ENCODE results near the gene MROH8.

The MROH8 gene

DNA sequence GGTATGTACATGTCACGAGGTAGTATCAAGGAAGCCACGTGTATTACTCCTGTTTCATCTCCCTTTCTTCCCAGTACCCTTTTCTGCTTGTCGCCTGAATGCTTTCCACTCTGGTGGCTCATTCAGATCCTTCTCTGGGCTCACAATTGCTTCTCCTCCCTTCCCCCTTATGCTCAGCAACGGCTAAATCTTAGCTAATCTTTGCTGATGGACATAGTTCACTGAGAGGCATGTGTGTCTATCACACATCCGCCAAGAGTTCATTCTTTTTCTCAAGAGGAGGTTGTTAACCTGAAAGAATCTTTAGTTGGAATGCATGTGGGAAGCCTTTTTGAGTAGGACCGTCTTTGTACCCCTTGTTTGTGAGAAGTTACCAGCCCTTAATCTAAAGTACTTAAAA lies 25.8 kb upstream of the MROH8 start:
- Mint-ChIP-seq H3K9me3 (no peaks in the 10 kb centered on the region), H3K4me1 (peaks cover 5% of the 10 kb centered on the region), H3K27me3 (no peaks in the 10 kb centered on the region), H3K4me3 (no peak overlapping the region), H3K27ac (peak overlapping the region in 1 of 2 donors; percentile 6)
- DNase-seq (no peak), ATAC-seq (no peak)

DNA sequence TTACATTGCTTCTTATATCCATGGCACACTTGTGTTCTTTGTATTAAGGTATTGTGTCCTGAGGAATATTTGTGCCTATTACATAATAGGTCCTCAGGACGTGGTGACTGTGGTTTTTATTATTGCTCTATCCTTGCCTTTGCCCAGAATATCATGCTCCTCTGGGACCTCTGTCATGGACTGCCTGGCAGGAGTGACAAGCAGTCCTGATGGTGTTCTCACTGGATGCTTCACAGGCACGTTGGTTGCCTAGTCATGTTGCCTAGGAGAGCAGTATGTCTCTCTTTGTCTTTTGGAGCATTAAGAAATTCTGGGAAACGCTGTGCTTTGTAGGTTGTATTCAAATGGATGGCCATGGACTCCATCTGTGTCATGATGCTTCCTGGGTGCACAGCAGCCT lies 24.7 kb upstream of the MROH8 start:
- Mint-ChIP-seq H3K9me3 (no peaks in the 10 kb centered on the region), H3K27ac (peak overlapping the region in 1 of 2 donors; percentile 8), H3K4me3 (no peak overlapping the region), H3K27me3 (no peaks in the 10 kb centered on the region), H3K4me1 (peaks cover 5% of the 10 kb centered on the region)
- DNase-seq = no peak
- no peak for ATAC-seq

DNA sequence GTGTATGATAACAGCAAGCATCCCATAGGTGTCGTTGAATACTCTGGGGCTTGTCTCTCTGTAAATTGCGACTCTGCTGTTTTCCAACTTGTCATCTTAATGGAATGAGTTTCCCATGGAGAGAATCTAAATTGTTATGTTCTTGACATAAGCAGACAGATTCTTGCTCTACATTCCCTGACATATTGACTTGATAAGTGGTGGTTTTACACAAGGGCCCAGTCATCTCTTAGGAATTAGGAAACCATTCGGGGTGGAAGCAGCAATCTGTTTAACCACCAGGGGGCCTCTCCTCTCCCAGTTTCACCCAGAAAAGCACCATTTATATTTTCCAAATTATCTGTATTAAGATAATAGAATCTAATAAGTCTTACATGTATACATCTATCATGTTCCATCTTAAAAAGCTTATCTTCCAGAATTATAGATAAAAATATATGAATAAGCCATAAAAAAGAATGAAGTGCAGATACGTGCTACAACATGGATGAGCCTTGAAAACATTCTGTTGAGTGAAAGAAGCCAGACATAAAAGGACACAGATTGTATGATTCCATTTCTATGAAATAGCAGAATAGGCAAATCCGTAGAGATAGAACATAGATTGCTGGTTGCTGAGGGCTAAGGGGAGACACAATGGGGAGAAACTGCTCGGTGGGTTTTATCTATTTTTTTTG lies 23.1 kb upstream of the MROH8 start:
- no peak for DNase-seq
- Mint-ChIP-seq H3K4me1 (peaks cover 6% of the 10 kb centered on the region), H3K27me3 (no peaks in the 10 kb centered on the region), H3K9me3 (no peaks in the 10 kb centered on the region), H3K4me3 (no peak overlapping the region), H3K27ac (no peak overlapping the region)
- no peak for ATAC-seq

DNA sequence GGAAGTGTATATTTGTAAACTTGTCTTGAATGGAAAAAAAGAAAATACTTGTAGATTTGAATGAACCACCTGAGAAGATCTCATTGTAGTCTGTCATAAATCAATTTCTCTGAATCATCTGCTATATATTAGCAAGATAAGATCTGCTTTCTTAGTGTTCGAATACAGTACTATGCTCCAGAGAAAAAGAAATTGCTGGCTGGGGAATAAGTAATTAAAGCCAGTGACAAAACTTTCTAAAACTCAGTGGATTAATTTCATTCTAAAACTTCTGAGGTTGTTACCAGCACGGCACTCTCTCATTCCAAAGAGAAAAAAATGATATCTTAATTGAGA lies 22.4 kb upstream of the MROH8 start:
- Mint-ChIP-seq H3K4me3 (no peak overlapping the region), H3K27me3 (no peaks in the 10 kb centered on the region), H3K27ac (no peak overlapping the region), H3K4me1 (peaks cover 12% of the 10 kb centered on the region), H3K9me3 (no peaks in the 10 kb centered on the region)
- ATAC-seq = no peak
- no peak for DNase-seq

DNA sequence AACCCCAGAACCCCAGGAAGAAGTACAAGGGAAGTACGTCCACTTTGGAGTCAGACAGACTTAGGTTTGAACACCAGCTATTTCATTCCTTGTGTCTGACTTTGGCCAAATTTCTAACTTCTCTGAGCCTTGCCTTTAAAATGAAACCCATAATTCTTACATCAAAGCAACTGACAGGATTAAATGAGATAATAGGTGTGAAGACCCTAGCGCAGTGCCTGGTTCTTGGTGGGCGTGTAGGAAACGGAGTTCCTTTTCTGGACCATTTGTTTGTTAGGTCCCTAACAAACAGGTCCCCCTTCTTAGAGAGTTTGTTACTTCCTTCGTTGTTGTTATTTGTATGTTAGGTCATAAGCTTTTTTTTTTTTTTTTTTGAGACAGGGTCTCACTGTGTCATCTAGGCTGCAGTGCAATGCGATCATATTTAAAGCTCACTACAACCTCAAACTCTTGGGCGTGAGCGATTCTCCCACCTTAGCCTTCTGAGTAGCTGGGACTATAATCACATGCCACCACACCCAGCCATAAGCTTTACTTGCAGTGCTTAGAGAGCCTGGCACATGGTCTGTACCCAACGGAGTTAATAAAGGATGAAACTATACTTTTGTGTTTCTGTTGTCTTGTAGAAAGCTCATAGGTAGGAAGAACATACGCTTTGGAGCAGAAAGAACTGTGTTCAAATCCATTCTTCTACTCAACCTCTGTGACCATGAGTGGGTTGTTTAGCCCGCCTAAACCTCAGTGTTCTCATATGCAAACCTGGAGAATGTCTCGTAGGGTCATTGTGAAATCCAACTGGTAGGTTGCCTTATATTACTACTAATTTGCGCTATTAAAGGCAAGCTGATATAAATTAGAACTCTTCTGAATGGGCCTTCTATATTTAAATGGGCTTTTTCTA lies 21.8 kb upstream of the MROH8 start:
- no peaks in the 10 kb centered on the region for H3K27me3 Mint-ChIP-seq
- DNase-seq (no peak), ATAC-seq (no peak)
- H3K4me1 Mint-ChIP-seq = peaks cover 18% of the 10 kb centered on the region
- no peaks in the 10 kb centered on the region for H3K9me3 Mint-ChIP-seq
- no peak overlapping the region for H3K4me3 Mint-ChIP-seq
- H3K27ac Mint-ChIP-seq = no peak overlapping the region

DNA sequence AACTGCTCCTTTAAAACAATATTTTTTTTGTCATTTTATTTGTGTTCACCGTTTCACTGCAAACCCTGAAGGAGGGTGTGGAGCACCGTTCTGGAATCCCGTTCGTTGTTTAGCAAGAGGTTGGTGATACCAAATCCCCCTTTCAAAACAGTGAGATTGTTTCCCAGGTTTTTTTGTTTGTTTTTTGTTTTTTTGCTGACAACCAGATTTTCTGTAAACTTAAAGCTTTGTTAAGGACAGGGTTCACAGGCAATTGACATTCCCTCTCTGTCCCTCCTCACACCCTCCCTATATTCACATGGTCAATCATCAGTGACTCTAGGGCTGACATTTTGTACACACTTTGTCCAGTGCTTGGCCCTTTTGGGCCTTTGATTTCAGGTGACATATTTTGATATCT lies 21.0 kb upstream of the MROH8 start:
- Mint-ChIP-seq H3K4me3 (no peak overlapping the region), H3K4me1 (peaks cover 25% of the 10 kb centered on the region), H3K27ac (peak overlapping the region in 1 of 2 donors; percentile 12), H3K9me3 (no peaks in the 10 kb centered on the region), H3K27me3 (no peaks in the 10 kb centered on the region)
- DNase-seq (no peak), ATAC-seq (no peak)

DNA sequence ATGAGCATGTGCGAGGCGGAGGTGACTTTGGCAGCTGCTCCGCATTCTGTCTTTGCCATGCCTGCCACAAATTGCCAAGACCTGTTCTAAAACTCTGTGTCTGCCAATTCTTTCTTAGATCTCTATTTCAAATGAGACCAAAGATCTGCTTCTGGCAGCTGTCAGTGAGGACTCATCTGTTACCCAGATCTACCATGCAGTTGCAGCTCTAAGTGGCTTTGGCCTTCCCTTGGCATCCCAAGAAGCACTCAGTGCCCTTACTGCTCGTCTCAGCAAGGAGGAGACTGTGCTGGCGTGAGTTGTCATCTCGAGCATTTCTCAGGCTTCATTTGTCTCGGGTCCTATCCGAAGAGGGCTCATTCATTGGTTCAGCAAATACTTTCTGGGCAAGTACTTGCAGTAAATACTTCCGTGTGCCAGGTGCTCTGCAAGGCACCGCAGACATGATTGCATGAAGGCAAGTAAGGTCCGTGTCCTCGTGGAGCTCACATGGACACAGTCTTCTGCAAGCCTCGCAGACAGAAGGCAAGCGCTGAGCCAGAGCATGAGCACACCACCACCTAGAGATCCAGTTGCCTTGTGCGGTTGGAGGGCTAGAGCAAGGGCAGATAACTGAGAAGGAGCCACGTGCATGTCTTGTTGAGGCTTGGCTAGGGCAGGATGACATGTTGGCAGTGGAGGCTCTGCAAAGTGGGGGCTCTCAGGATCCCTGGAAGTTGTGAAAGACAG lies 19.7 kb upstream of the MROH8 start:
- ATAC-seq = no peak
- no peaks in the 10 kb centered on the region for H3K27me3 Mint-ChIP-seq
- no peaks in the 10 kb centered on the region for H3K9me3 Mint-ChIP-seq
- H3K4me1 Mint-ChIP-seq = peaks cover 38% of the 10 kb centered on the region
- no peak overlapping the region for H3K27ac Mint-ChIP-seq
- no peak for DNase-seq
- no peak overlapping the region for H3K4me3 Mint-ChIP-seq

DNA sequence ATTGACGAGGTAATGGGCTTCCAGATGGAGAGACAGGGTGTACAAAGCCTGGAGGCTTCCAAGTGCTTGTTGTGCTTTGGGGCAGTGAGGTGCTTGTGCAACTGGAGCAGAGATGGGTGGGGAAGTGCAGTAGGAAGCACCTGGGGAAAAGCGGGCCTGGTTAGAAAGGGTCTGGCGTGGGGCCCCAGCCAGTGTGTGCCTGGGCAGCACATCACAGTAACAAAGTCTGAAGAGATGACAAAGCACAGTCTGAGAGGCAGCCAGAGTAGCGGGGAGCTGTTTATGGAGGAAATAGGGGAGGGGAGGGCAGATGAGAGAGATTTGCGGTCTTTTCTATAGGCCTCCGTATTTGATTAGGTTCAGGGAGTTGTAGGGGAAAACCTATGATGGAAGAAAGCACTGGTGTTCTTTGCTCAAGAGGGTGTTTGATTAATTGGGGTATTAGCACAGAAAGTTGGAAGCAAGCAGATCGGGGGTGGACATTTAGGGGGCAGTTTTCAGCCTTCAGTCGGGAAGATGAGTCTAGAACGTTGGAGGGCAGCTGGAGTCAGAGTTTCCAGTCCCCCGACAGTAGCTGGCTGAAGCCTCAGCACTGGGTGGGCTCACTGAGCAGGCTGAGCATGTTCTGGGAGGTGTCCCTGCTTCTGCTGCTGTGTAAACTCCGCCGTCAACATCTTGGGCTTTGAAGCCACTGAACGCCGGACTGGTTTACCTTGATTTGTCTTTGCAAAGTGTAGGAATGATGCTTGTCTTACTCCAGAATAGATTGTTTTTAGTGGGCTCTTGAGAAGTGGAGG lies 15.5 kb upstream of the MROH8 start:
- Mint-ChIP-seq H3K27ac (peak overlapping the region; percentile 1 to 5), H3K4me1 (peaks cover 68% of the 10 kb centered on the region), H3K4me3 (peak overlapping the region in 1 of 2 donors; percentile 57), H3K27me3 (no peaks in the 10 kb centered on the region), H3K9me3 (no peaks in the 10 kb centered on the region)
- ATAC-seq = peak; percentile 61
- no peak for DNase-seq

DNA sequence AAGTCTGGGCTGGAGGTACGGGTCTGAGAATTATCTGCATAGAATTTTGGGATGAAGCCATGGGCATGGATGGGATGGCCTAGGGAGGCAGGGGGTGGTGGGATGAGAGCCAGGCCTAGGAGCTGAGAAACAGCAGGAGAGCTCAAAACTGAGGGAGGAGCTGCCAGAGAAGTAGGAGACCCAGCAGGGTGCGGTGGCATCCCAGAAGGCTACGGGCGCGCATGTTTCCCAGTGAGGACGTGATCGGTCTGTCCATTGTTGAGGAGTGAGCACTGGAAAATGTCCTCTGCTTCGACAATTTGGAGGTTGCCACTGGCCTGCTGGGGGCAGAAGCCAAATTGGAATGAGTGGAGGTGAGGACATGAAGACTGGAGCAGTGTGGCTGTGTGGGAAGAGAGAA lies 14.5 kb upstream of the MROH8 start:
- no peak for ATAC-seq
- Mint-ChIP-seq H3K4me1 (peaks cover 78% of the 10 kb centered on the region), H3K4me3 (peak overlapping the region; percentile 13 to 21), H3K27me3 (no peaks in the 10 kb centered on the region), H3K9me3 (no peaks in the 10 kb centered on the region), H3K27ac (peak overlapping the region in 1 of 2 donors; percentile 86)
- DNase-seq = no peak

DNA sequence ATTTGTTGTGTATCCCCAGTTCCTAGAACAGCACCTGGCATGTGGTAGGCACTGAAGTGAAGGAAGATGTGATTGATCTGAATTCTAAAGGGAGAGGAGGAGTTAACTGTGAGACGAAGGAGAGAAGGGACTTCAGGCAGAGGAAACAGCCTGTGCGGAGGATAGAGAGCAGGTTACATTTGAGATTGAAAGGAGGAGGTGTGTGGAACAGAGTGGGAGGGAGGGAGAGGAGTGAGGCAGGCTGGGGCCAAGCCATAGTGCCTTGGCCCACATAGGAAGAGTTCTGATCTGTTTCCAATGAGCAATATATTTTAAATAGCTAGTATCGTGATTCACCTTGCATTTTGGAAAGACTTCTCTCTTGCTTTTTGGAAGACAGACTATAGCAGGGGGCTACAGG lies 13.9 kb upstream of the MROH8 start:
- H3K27ac Mint-ChIP-seq = no peak overlapping the region
- H3K4me3 Mint-ChIP-seq = no peak overlapping the region

DNA sequence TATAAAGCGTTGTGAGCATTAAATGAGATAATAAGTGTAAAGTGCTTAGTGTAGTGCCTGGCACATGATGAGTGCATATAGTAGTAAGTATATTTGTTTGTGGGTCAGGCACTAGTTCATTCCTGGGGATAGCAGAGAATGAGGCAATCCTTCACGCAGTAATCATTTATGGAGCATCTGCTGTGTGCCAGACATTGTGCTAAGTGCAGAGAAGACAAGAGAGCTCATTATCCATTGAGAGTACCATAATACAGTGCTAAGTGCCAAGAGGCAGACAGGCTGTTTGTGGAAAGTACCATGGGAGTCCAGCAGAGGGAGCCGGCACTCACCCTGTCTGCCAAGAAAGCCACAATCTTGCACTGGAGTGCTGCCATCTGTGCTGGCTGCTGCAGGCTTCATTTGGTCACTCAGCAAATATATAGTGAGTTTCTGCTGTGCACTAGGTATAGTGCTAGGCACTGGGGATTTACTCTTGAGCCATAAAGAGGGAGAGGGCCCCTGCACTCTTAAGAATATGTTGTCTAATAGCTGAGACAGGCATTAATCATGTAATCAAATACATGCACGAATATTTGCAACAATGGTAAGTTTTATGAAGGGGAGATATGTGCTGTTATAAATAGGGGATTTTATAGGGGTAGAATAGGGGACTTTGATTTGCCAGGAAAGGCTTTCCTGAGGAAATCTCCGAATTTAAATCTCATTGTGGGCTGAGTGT lies 12.9 kb upstream of the MROH8 start:
- Mint-ChIP-seq H3K4me1 (peaks cover 88% of the 10 kb centered on the region), H3K4me3 (no peak overlapping the region), H3K27ac (peak overlapping the region in 1 of 2 donors; percentile 22), H3K9me3 (no peaks in the 10 kb centered on the region), H3K27me3 (no peaks in the 10 kb centered on the region)
- peak; percentile 59 to 64 for DNase-seq
- peak; percentile 85 for ATAC-seq

More for the DNA sequence above, 13.9 kb upstream of the MROH8 start:
- Mint-ChIP-seq H3K27me3 (no peaks in the 10 kb centered on the region), H3K4me1 (peaks cover 84% of the 10 kb centered on the region), H3K9me3 (no peaks in the 10 kb centered on the region)
- ATAC-seq = no peak
- no peak for DNase-seq

DNA sequence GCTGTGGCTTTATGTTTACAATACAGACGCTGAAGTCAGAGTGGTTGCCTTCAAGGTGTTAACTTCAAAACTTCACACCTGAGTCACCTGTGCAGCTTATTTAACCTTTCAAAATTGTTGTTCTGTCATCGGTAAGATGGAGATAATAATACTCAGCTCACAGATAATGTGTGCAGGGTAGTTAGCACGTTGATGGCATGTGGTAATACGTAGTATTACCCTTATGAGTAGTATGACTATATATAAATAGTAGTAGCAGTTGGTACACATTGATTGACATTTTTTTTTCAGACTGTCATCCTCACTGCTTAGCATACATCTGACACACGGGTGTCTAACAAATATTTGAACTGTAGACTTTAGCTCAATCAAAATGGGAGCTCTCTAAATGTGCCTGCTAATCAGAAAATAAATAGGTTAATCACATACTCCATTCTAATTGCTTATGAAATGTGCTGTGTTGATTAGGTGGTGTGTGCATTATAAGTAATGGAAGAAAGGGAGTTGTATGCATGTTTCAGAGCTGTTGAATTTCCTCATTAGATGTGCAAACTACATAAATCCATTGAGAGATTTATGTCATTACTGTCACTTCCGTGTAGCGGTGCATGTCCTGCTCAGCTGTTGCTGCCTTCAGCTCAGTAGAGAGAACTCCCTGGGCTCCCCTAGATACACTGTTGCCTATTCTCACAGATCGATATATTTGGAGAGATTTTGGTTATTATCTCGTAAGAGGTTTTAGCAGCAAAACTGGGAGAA lies 11.2 kb upstream of the MROH8 start:
- H3K4me3 Mint-ChIP-seq = no peak overlapping the region
- no peak overlapping the region for H3K27ac Mint-ChIP-seq
- H3K27me3 Mint-ChIP-seq = no peaks in the 10 kb centered on the region
- no peak for DNase-seq
- no peak for ATAC-seq
- H3K9me3 Mint-ChIP-seq = no peaks in the 10 kb centered on the region
- peaks cover 82% of the 10 kb centered on the region for H3K4me1 Mint-ChIP-seq

DNA sequence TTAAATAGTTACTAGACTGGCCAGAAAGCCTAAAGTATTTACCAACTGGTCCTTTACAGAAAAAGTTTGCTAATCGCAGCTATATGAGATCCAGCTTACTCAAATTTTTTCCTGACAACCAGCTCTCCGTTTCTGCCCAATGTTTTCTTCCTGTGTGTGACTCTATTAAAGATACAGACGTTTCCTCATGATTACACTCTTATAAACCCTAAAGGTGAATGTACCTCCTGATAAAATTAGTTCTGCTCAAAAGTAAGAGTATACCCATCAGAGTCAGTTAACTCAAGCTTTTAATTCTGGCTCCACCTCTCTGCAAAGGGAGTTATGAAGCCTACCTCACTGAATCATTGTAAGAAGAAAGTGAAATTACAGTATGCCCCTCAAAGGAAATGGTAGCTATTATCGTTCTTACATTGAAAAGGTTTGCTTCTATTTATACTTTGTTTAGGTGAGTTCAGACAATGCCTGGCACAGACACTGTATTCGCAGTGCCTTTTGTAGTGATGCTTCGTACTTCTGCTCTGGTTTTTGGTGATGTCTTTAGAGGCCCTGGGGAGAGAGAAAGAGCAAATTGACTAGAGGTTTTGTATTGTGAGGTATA lies 10.2 kb upstream of the MROH8 start:
- peak overlapping the region; percentile 11 to 69 for H3K27ac Mint-ChIP-seq
- DNase-seq (no peak), ATAC-seq (peak; percentile 47)
- no peaks in the 10 kb centered on the region for H3K9me3 Mint-ChIP-seq
- H3K4me3 Mint-ChIP-seq = peak overlapping the region; percentile 51 to 63
- no peaks in the 10 kb centered on the region for H3K27me3 Mint-ChIP-seq
- H3K4me1 Mint-ChIP-seq = peaks cover 76% of the 10 kb centered on the region

DNA sequence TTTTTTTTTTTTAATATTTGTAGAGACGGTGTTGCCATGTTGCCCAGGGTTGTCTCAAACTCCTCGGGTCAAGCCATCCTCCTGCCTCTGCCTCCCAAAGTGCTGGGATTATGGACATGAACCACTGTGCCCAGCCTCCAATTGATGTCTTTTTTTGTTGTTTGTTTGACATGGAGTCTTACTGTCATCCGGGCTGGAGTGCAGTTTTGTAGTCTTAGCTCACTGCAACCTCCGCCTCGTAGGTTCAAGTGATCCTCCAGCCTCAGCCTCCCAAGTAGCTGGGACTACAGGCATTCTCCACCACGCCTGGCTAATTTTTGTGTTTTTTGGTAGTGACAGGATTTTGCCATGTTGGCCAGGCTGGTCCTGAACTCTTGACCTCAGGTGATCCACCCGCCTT lies 9.4 kb upstream of the MROH8 start:
- H3K4me1 Mint-ChIP-seq = peaks cover 76% of the 10 kb centered on the region
- no peaks in the 10 kb centered on the region for H3K9me3 Mint-ChIP-seq
- ATAC-seq (no peak), DNase-seq (no peak)
- H3K27ac Mint-ChIP-seq = no peak overlapping the region
- peak overlapping the region in 1 of 2 donors; percentile 17 for H3K4me3 Mint-ChIP-seq
- H3K27me3 Mint-ChIP-seq = no peaks in the 10 kb centered on the region
